Naive B cell (primary cell): ENCODE measurements around the gene MAEL. TPM values are rescaled to one million over a fixed set of nuclear protein-coding genes. Genes with fewer than 3 reads are reported as not detected.

Experiments
- ATAC-seq, 2 donors: fragments of 150-1000 bp; cut with Tn5 transposase; 2 replicates each; pipeline ENCODE4 v1.10.0; 2021; ENCODE audit warnings: low read depth in 2 of 2, mild to moderate bottlenecking in 2 of 2, moderate library complexity in 2 of 2
- DNase-seq: peaks from one replicate; pipeline ENCODE4 v3.0.0; 2022
- H3K27ac Mint-ChIP-seq, 6 donors: one replicate each; pipeline ENCODE4 v1.8.0; 2020 to 2022; ENCODE audit warnings: mild to moderate bottlenecking in 6 of 6, mixed read lengths in 6 of 6, moderate library complexity in 5 of 6, inconsistent platforms in 2 of 6
- H3K27me3 Mint-ChIP-seq, 3 donors: one replicate each; pipeline ENCODE4 v1.8.0; 2021 to 2022; ENCODE audit warnings: mixed read lengths in 3 of 3, mild to moderate bottlenecking in 1 of 3
- H3K36me3 Mint-ChIP-seq, 2 donors: one replicate each; pipeline ENCODE4 v1.8.0; 2020 to 2022; ENCODE audit warnings: mixed read lengths in 2 of 2, inconsistent platforms in 1 of 2, mild to moderate bottlenecking in 1 of 2
- H3K4me1 Mint-ChIP-seq, 3 donors: one replicate each; pipeline ENCODE4 v1.8.0; 2020 to 2022; ENCODE audit warnings: mixed read lengths in 3 of 3, inconsistent platforms in 1 of 3, mild to moderate bottlenecking in 1 of 3, moderate library complexity in 1 of 3
- H3K4me3 Mint-ChIP-seq, 8 donors: one replicate each; pipeline ENCODE4 v1.8.0; 2020 to 2022; ENCODE audit warnings: mild to moderate bottlenecking in 8 of 8, mixed read lengths in 8 of 8, moderate library complexity in 8 of 8, inconsistent platforms in 2 of 8
- H3K9me3 Mint-ChIP-seq, 7 donors: one replicate each; pipeline ENCODE4 v1.8.0; 2020 to 2022; ENCODE audit warnings: mixed read lengths in 7 of 7, mild to moderate bottlenecking in 5 of 7, inconsistent platforms in 2 of 7, moderate library complexity in 1 of 7
- polyA plus RNA-seq, 6 donors: library from polyadenylated mRNA; unstranded; fragments of 300-500 nt; fragmentation: Illumina TruSeq; gene quantifications; one replicate each; pipeline ENCODE4 v1.2.3, GENCODE V29; 2021; ENCODE audit warnings: low read depth in 6 of 6

The MAEL gene
- polyA plus RNA-seq, result not detected

GRCh38 chr1:166988974-166989515 lies at the start of gene MAEL:
MAEL (plus strand) TSS chr1:166989280; CDS start chr1:166989353, 73 bp downstream.
- Mint-ChIP-seq H3K4me3 (peak within 1 kb of the TSS in 1 of 8 donors; percentile 57), H3K27me3 (peaks cover 15 to 42% (median 24%) of the 10 kb centered on the region in 3 donors), H3K9me3 (peaks cover 0 to 9% (median 2%) of the 10 kb centered on the region in 7 donors), H3K36me3 (no peaks in the 10 kb centered on the region), H3K27ac (no peak within 1 kb of the TSS), H3K4me1 (no peaks in the 10 kb centered on the region)
- no peak for DNase-seq
- ATAC-seq, result no peak

GRCh38 chr1:166939741-166940375 lies 49.2 kb upstream of the MAEL start:
- Mint-ChIP-seq H3K9me3 (peaks cover 0 to 2% (median 0%) of the 10 kb centered on the region in 7 donors), H3K36me3 (no peaks in the 10 kb centered on the region), H3K27ac (no peak overlapping the region), H3K4me3 (no peak overlapping the region), H3K27me3 (peaks cover 12 to 43% (median 30%) of the 10 kb centered on the region in 3 donors), H3K4me1 (peaks cover 6 to 11% (median 9%) of the 10 kb centered on the region in 3 donors)
- no peak for ATAC-seq
- no peak for DNase-seq

GRCh38 chr1:166944186-166944967 lies 44.7 kb upstream of the MAEL start:
- Mint-ChIP-seq H3K27ac (no peak overlapping the region), H3K9me3 (no peaks in the 10 kb centered on the region), H3K4me1 (peaks cover 19 to 23% (median 21%) of the 10 kb centered on the region in 3 donors), H3K36me3 (no peaks in the 10 kb centered on the region), H3K27me3 (peaks cover 36 to 54% (median 44%) of the 10 kb centered on the region in 3 donors), H3K4me3 (no peak overlapping the region)
- ATAC-seq (no peak), DNase-seq (no peak)

GRCh38 chr1:166947398-166948043 lies 41.6 kb upstream of the MAEL start:
- DNase-seq, result peak; percentile 23
- peak overlapping the region in 1 of 6 donors; percentile 82 for H3K27ac Mint-ChIP-seq
- peaks cover 43 to 82% (median 58%) of the 10 kb centered on the region in 3 donors for H3K27me3 Mint-ChIP-seq
- peak; percentile 60 to 65 for ATAC-seq
- peaks cover 13 to 16% (median 13%) of the 10 kb centered on the region in 3 donors for H3K4me1 Mint-ChIP-seq
- no peaks in the 10 kb centered on the region for H3K36me3 Mint-ChIP-seq
- no peaks in the 10 kb centered on the region for H3K9me3 Mint-ChIP-seq
- H3K4me3 Mint-ChIP-seq, result peak overlapping the region in 7 of 8 donors; percentile 26 to 84 (median 71)

- peaks cover 13 to 16% (median 13%) of the 10 kb centered on the region in 3 donors for H3K4me1 Mint-ChIP-seq
- H3K9me3 Mint-ChIP-seq, result no peaks in the 10 kb centered on the region
- no peaks in the 10 kb centered on the region for H3K36me3 Mint-ChIP-seq
- no peak overlapping the region for H3K27ac Mint-ChIP-seq
- DNase-seq (no peak), ATAC-seq (no peak)
- peaks cover 53 to 87% (median 64%) of the 10 kb centered on the region in 3 donors for H3K27me3 Mint-ChIP-seq
- no peak overlapping the region for H3K4me3 Mint-ChIP-seq
These were observed 40.2 kb upstream of the MAEL start for GRCh38 chr1:166948856-166949350.

GRCh38 chr1:166950156-166950555 lies 38.9 kb upstream of the MAEL start:
- Mint-ChIP-seq H3K27ac (no peak overlapping the region), H3K27me3 (peaks cover 52 to 80% (median 66%) of the 10 kb centered on the region in 3 donors), H3K9me3 (no peaks in the 10 kb centered on the region), H3K36me3 (no peaks in the 10 kb centered on the region), H3K4me1 (peaks cover 9 to 16% (median 13%) of the 10 kb centered on the region in 3 donors), H3K4me3 (no peak overlapping the region)
- ATAC-seq (no peak), DNase-seq (no peak)

- Mint-ChIP-seq H3K9me3 (no peaks in the 10 kb centered on the region), H3K4me1 (peaks cover 9 to 14% (median 13%) of the 10 kb centered on the region in 3 donors), H3K27ac (no peak overlapping the region), H3K27me3 (peaks cover 50 to 71% (median 58%) of the 10 kb centered on the region in 3 donors), H3K4me3 (peak overlapping the region in 1 of 8 donors; percentile 61), H3K36me3 (no peaks in the 10 kb centered on the region)
- ATAC-seq (no peak), DNase-seq (no peak)
These were observed 38.0 kb upstream of the MAEL start for GRCh38 chr1:166951050-166951449.

- no peak overlapping the region for H3K27ac Mint-ChIP-seq
- H3K4me3 Mint-ChIP-seq, result no peak overlapping the region
- peaks cover 5 to 10% (median 10%) of the 10 kb centered on the region in 3 donors for H3K4me1 Mint-ChIP-seq
- no peaks in the 10 kb centered on the region for H3K36me3 Mint-ChIP-seq
- no peak for ATAC-seq
- no peak for DNase-seq
- peaks cover 42 to 61% (median 47%) of the 10 kb centered on the region in 3 donors for H3K27me3 Mint-ChIP-seq
- no peaks in the 10 kb centered on the region for H3K9me3 Mint-ChIP-seq
These were observed 36.9 kb upstream of the MAEL start for GRCh38 chr1:166952002-166952746.

GRCh38 chr1:166953491-166953890 lies 35.6 kb upstream of the MAEL start:
- Mint-ChIP-seq H3K4me1 (no peaks in the 10 kb centered on the region), H3K27ac (no peak overlapping the region), H3K4me3 (no peak overlapping the region), H3K27me3 (peaks cover 31 to 50% (median 39%) of the 10 kb centered on the region in 3 donors), H3K36me3 (peaks cover 0 to 3% of the 10 kb centered on the region in 2 donors), H3K9me3 (peaks cover 0 to 4% (median 0%) of the 10 kb centered on the region in 7 donors)
- DNase-seq (no peak), ATAC-seq (no peak)

GRCh38 chr1:166956057-166956850 lies 32.8 kb upstream of the MAEL start:
- DNase-seq (no peak), ATAC-seq (no peak)
- H3K36me3 Mint-ChIP-seq, result peaks cover 0 to 8% of the 10 kb centered on the region in 2 donors
- H3K27me3 Mint-ChIP-seq, result peaks cover 33 to 52% (median 41%) of the 10 kb centered on the region in 3 donors
- H3K4me3 Mint-ChIP-seq, result no peak overlapping the region
- H3K4me1 Mint-ChIP-seq, result peaks cover 0 to 3% (median 0%) of the 10 kb centered on the region in 3 donors
- H3K9me3 Mint-ChIP-seq, result peaks cover 0 to 9% (median 0%) of the 10 kb centered on the region in 7 donors
- H3K27ac Mint-ChIP-seq, result no peak overlapping the region

- no peak overlapping the region for H3K4me3 Mint-ChIP-seq
- peaks cover 37 to 48% (median 44%) of the 10 kb centered on the region in 3 donors for H3K27me3 Mint-ChIP-seq
- peaks cover 0 to 9% (median 0%) of the 10 kb centered on the region in 7 donors for H3K9me3 Mint-ChIP-seq
- ATAC-seq (no peak), DNase-seq (no peak)
- no peak overlapping the region for H3K27ac Mint-ChIP-seq
- H3K4me1 Mint-ChIP-seq, result peaks cover 0 to 3% (median 0%) of the 10 kb centered on the region in 3 donors
- peaks cover 0 to 8% of the 10 kb centered on the region in 2 donors for H3K36me3 Mint-ChIP-seq
These were observed 32.2 kb upstream of the MAEL start for GRCh38 chr1:166956872-166957271.
